Measurements from ENCODE around the gene SYNCRIP.
A peak's percentile ranks its signal among the peaks of the same experiment; 100 is the strongest.
"Not testable (repeated sequence)": the region's sequence is repeated elsewhere in the genome, so short reads cannot be mapped to it uniquely, and the experiment has no call there.

The SYNCRIP gene

DNA sequence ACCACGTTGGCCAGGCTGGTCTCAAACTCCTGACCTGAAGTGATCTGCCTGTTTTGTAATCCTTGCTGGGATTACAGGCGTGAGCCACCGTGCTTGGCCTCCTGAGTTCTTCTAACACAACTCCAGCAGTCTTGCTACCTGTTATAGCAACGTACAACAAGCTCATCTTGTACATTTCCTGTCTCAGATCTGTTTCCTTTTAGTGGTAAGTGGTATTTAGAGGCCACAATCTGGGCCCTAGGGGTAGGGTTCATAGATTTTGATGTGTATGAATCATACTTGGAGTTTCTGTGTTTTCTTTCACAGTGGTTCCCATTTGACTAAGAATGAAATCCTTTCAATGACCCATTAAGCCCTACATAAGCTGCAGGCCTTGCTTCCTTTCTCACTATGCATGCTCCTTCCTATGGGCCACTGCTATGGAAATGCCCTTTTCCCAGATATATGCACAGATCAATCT lies 27.1 kb upstream of the SYNCRIP start:
- DNase-seq: no peak

DNA sequence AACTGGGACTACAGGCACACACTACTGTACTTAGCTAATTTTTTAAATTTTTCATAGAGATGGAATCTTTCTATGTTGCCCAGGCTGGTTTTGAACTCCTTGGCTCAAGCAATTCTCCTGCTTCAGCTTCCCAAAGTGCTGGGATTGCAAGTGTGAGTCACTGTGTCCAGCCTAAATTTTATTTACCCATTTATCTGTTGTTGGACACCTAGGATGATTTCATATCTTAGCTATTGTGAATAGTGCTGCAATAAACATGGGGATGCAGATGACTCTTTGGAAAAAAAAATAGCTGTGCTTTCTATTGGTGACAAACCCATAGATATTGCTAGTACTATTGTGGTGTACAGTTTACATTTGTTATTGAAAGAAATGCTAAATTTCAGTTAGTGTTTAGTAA lies 19.6 kb upstream of the SYNCRIP start:
- no peak for DNase-seq

GRCh38 chr6:85660181-85660611 lies 17.5 kb upstream of the SYNCRIP start:
- peak in 1 of 4 experiments; percentile 35 for DNase-seq

- peak in 1 of 4 experiments; percentile 9 for DNase-seq
These were observed 7.9 kb upstream of the SYNCRIP start for GRCh38 chr6:85650606-85651005.

DNA sequence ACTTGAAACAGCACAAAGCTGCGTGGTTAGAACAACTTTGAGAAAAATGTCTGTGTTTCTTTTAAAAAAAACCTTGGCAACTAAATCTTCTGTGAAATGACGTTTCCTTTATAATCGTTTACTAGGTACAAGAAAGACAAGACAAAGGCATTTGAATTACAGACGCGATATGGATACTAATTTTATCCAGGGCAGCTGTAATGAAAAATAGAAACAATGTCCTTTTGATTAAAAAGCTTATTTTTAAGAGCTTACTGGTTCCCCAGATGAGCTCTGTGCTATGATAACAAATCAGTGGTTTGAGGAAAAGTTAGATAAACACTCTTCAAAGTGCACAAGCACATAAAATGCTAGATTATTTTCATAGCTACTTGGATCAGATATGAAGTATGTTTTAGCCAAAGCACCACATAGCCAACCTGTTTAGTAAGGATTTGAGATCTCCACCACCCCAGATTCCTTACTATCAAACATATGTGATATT lies 1.6 kb upstream of the SYNCRIP start:
- DNase-seq: no peak

DNA sequence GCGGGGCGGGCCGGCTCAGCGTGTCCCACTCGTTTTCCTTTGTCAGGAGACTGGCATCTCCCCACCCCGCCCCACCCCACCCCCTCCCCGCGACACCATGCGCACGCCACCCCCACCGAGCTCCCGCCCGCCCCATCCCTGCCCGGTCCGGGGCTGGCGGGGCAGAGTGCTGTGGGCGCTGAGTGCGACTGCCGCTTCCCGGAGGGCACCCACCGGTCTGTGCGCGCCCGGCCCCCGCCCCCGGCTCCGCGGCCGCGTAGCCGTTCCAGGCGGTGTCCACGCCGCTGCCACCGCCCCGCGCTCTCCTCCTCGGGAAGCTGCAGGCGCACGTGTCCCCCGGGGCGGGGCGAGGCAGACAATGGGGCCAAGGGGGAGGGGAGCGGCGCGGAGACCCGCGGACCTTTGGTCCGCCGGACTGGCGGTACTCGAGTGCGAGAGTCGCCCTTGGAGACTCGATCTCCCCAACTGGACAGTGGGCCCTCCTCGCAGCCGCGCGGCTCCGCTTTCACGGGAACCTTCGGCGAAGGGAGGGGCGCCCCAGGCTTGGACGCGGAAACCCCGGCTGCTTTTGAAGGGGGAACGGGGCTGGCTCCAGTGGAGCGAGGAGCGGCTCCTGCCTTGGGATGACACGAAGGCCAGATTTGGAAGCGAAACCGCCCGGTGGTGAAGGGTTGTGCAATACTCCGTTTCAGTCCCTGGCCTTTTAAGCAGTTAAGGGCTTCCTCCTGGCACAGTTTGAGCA lies 1.0 kb upstream of the SYNCRIP start:
- peak; percentile 93 to 97 (median 96) for DNase-seq

DNA sequence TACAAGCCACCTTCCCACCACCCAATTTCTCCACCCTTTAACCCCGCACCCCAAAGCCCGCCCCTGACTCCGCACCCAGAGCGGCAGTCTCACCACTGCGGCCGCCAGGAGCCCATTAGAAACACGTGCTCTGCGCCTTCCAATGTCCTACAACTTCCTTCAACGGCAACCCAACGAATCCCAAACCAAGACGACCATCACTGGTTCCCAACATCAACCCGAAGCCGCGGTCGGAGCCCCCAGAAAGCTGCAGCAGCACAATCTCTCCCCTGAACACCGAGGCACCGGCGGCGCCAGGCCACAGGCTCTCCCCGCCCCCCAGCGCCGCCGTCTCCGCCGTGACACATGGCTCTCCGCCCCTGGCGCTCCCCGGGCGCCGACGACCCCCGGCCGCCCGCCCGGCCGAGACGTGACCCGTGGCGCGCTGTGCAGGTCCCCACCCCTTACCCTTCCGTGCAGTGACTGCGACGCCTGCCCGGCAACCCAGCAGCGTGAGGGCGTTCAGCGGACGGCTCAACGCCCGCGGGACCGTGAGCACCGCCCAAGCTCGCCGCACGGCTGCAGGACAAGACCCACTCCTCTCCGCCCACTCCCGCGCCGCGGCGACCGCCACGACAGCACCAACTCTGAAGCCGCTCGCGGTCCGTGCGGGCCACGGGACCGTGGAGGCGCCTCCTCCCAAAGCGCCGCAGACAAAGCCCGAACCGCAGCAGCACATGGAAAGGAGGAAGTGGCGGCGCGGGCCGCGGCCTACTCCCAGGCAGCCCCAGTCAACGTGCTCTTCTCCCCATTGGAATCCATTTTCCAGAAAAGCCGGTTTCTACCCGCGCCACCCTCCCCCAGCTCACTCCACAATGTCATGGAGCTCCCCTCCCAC lies 551 bp downstream of the SYNCRIP start:
- peak; percentile 72 to 86 (median 81) for DNase-seq

DNA sequence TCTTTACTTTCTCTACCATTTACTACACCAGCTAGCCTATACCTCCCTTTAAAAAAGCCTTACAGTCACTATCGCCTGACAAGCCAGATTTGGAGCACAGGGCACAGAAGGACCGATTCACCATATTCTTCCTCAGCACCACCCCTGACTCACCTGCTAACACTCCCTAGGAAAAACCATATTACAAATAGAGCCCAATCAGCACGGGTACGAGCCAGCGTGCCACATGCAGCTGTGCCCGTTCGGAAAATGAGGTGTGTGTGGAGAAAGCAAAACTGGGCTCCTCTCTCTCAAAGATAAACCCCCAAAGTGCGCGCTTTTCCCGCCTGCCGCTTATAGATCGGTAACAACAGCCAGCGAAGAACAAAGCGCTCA lies 1.2 kb downstream of the SYNCRIP start:
- peak in 1 of 4 experiments; percentile 10 for DNase-seq

DNA sequence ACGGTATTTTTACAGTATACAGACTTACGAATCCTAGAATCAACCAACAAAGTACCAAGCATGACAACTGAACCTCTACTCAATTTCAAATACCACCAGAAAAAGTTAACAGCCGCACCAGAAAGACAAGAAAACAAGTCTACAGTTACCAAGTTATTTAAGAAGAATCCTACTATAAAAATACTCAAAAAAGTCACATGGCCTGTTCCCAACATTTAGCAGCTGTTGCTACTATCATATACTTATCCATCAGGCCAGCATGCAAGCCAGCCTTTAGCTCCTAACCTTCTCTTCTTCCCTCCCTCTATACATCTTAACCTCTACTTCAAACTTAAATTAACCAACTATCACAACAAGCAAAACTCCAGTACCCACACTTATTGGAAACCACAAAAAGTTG lies 1.9 kb downstream of the SYNCRIP start:
- DNase-seq: no peak

GRCh38 chr6:85637579-85637978 lies 5.1 kb downstream of the SYNCRIP start:
- no peak for DNase-seq

DNA sequence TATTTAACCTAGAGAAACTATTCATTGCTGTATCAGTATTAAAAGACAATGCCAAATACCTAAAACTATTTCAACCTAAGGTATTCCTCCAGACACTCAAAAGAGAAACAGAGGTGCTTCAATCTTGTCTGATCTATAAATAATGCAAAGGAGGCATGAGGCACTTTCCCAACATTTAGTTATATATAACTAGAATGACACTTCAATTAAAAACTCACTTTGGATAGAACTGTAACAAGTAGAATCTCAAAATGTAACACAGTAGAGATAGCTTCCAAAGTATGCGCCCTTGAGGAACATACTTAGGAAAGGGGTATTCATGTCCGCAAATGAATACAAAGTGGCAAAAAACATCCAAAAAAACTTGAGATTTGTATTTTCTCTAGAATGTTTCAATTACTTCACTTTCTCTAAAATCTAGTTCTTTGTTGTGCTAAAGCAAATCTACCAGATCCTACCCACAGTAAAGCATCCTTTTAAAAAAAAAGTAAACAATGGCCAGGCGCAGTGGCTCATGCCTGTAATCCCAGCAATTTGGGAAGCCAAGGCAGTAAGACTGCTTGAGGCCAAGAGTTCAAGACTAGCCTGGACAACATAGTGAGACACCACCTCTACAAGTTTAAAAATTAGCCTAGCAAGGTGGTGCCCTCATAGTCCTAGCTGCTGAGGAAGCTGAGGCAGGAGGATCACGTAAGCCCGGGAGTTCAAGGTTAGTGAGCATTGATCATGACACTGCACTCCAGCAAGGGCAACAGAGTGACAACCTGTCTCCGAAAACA lies 10.3 kb downstream of the SYNCRIP start:
- DNase-seq: no peak

GRCh38 chr6:85631117-85631516 lies 11.6 kb downstream of the SYNCRIP start:
- DNase-seq: not testable (repeated sequence)

- no peak for DNase-seq
These were observed 14.3 kb downstream of the SYNCRIP start for GRCh38 chr6:85628353-85628752.

GRCh38 chr6:85620308-85620707 lies 22.4 kb downstream of the SYNCRIP start:
- DNase-seq: peak in 2 of 4 experiments; percentile 6 to 16

- no peak for DNase-seq
These were observed 27.9 kb downstream of the SYNCRIP start for GRCh38 chr6:85614780-85615179.

- DNase-seq: no peak
These were observed 29.8 kb downstream of the SYNCRIP start for GRCh38 chr6:85612690-85613474.

DNA sequence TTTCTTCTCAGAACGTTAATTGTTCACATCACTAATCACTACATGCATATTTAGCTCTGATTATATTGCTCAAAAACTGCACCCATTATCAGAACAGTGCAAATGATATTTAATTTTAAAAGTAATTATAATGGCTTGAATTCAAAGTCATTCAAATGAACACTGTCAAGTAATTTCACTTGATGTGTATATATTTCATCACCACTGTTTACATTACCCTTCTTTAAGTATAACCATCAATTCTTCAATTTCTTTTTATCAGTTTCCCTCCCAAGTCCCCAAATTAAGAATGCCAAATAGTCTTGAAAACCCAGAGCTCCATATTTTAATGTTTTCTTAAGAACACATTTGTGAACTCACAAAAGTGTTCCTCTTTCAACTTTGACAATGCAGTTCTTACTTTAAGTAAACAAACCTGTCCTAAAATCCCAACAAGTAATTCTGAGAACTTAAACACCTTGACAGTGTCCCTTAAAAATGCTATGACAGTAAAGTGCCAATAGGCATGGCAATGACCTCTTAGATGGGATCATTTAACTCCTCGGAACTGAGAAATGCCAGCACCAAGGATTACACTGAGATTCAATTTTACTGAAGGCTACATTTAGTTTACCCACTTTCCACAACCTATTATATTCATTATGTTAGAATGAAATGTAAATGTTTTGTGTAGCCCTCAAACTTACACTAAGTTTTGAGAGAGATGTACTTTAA lies 32.3 kb downstream of the SYNCRIP start:
- no peak for DNase-seq

- DNase-seq: no peak
These were observed 40.6 kb downstream of the SYNCRIP start for GRCh38 chr6:85602100-85602499.

GRCh38 chr6:85600713-85601313 lies 41.9 kb downstream of the SYNCRIP start:
- DNase-seq: no peak

DNA sequence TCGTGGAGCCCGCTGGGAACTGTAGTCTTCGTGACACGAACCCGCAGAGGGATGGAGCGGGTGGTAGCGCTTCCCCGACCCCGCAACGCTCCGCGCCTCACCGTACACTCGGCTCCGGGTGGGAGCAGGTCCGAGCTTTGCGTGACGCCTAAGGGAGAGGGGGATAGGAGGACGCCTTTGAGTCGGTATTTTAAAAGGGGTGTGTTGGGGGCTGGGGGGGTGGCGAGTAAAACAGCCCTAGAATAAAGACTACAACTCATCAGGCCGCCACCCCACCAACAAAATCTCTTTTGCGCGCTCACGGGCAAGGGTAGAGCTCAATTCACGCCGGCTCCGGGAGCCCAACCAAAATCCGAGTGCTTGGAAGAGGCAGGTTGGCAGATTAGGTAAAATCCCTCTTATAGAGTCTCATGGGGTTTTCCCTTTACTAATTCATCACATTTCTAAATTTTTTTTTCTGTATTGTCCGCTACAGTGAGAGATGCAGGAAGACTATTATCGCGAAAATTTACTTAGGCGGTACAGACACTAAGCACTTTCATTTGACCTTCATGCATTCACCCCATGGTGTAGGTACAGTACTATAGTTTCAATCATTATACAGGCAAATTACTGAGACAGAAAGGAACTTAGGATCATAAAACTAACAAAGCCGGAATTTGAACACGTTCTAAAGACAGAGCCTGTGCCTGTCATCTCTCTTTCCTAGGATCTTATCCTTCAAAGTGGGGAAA lies 48.3 kb downstream of the SYNCRIP start:
- peak in 2 of 4 experiments; percentile 18 to 22 for DNase-seq
